ENCODE results near the gene CCDC186. TPM values are rescaled to one million over a fixed set of nuclear protein-coding genes. Genes with fewer than 3 reads are reported as not detected.

CCDC186 gene
- total and polyA plus RNA-seq, 2 of the 8 experiments (the other 6 are each of a cell fraction or from before 2014, with no cell fraction given), result 3.0 to 30.3 TPM

DNA sequence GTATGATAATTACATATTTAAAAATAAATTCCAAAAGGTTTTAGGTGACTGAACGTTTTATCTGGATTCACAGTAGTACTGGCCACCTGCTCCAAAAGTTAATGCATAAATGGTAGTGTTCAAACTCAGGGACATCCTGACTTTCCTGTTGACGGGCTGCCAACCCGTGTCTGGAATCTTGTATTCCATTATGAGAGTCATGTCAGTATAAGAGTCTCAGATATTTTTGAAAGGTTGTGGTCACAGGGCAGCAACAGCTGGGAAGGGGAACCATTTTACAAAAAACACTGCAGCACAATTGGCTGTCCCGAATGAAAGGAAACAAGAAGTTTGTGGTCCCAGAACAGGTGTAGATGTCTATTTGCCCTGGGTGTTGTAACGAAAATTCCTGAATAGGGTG is 8.0 kb upstream of the CCDC186 start:
- H3K9ac ChIP-seq (replicated peaks in 1 of 4; ENCODE audit: extremely low read depth in 1 of 4, low read depth in 3 of 4, low read length in 3 of 4), result no peak overlapping the region
- H3K79me2 ChIP-seq (ENCODE audit: control insufficient read depth in 1 of 2, insufficient read depth in 2 of 2, low read length in 2 of 2), result no peaks in the 10 kb centered on the region
- no peak overlapping the region for H3K4ac ChIP-seq (replicated peaks; ENCODE audit: insufficient read length, low read depth, low read length)
- no peak overlapping the region for H2AFZ ChIP-seq (ENCODE audit: low read length)
- no peak overlapping the region for H3K4me3 ChIP-seq (ENCODE audit: extremely low read depth in 1 of 4, insufficient read depth in 2 of 4, low read depth in 3 of 4, low read length in 4 of 4)
- no peak overlapping the region for H2BK120ac ChIP-seq (replicated peaks; ENCODE audit: low read depth, low read length)
- CTCF ChIA-PET (ENCODE audit: partially characterized antibody), result no interaction called here
- no peak overlapping the region for H3K18ac ChIP-seq (ENCODE audit: extremely low read depth, low read length)
- H4K5ac ChIP-seq (ENCODE audit: insufficient read length, low read depth, low read length), result no peak overlapping the region
- no peak overlapping the region for H3K4me2 ChIP-seq (ENCODE audit: insufficient read depth in 1 of 2, low read depth in 2 of 2, low read length in 2 of 2)
- H3K9me3 ChIP-seq (ENCODE audit: insufficient read depth in 2 of 2, low read depth in 1 of 2, low read length in 1 of 2), result no peaks in the 10 kb centered on the region
- no peak overlapping the region for H3K23ac ChIP-seq (ENCODE audit: insufficient read length)
- H3K23me2 ChIP-seq (ENCODE audit: low read depth, low read length), result no peaks in the 10 kb centered on the region
- H3K27ac ChIP-seq (ENCODE audit: low read depth, low read length), result no peak overlapping the region
- H3K36me3 ChIP-seq (ENCODE audit: control insufficient read depth in 2 of 4, insufficient read depth in 4 of 4, low read length in 3 of 4), result no peaks in the 10 kb centered on the region
- H2AK5ac ChIP-seq (ENCODE audit: low read depth, low read length), result no peak overlapping the region
- H4K8ac ChIP-seq (ENCODE audit: extremely low read depth, insufficient read depth, low read length), result no peak overlapping the region
- POLR2A ChIA-PET (ENCODE audit: partially characterized antibody), result no interaction called here
- H3K79me1 ChIP-seq (ENCODE audit: low read depth, low read length), result no peaks in the 10 kb centered on the region
- peaks cover 0 to 3% (median 0%) of the 10 kb centered on the region in 4 experiments; a peak in 1 of 7 replicates for H3K27me3 ChIP-seq (replicated peaks in 1 of 4; ENCODE audit: control insufficient read depth in 3 of 4, extremely low read depth in 1 of 4, insufficient read depth in 3 of 4, low read length in 3 of 4)
- no peak overlapping the region for H2BK5ac ChIP-seq (ENCODE audit: low read depth, low read length)
- H2BK20ac ChIP-seq (ENCODE audit: low read length), result no peak overlapping the region
- no peak for TF ChIP-seq SP2 (IDR thresholded peaks at IDR 0.05; ENCODE audit: low read length)
- no peak for TF ChIP-seq CEBPB (IDR thresholded peaks at IDR 0.05; ENCODE audit: low read depth, low read length)
- no peak for TF ChIP-seq SAP30 (IDR thresholded peaks at IDR 0.05; ENCODE audit: insufficient read depth, insufficient replicate concordance, low read length)
- TF ChIP-seq RBBP5 (IDR thresholded peaks at IDR 0.05; ENCODE audit: borderline replicate concordance, low read depth, low read length), result no peak
- TF ChIP-seq NRF1 (IDR thresholded peaks at IDR 0.05; ENCODE audit: low read depth, low read length), result no peak
- no peak for TF ChIP-seq SIRT6 (IDR thresholded peaks at IDR 0.05; ENCODE audit: low read length)
- no peak overlapping the region for H3K14ac ChIP-seq (ENCODE audit: insufficient read length)
- no peaks in the 10 kb centered on the region for H4K20me1 ChIP-seq (replicated peaks in 1 of 2; ENCODE audit: control insufficient read depth in 1 of 2, insufficient read depth in 2 of 2, low read length in 2 of 2)
- no peak overlapping the region for H2BK12ac ChIP-seq (ENCODE audit: low read depth, low read length)
- 83% methylated on average over 5 of the region's 5 CpGs; no CpG with 5 or more reads in 1 of the 2 experiments for WGBS, 2 experiments (ENCODE audit: extremely low coverage in 1 of 2, insufficient coverage in 1 of 2, insufficient read length in 1 of 2, insufficient replicate concordance in 2 of 2, low coverage in 1 of 2, low lambda C conversion rate in 2 of 2, missing lambda C conversion rate in 1 of 2)
- FAIRE-seq (no peak), DNase-seq (ENCODE audit: low read depth in 1 of 2, low spot score in 2 of 2) (no peak)
- no peak overlapping the region for H4K91ac ChIP-seq (replicated peaks; ENCODE audit: insufficient read length, low read length)
- no peak overlapping the region for H2BK15ac ChIP-seq (ENCODE audit: low read length)
- H3K56ac ChIP-seq (replicated peaks; ENCODE audit: insufficient read length, low read depth, low read length), result no peak overlapping the region
- peaks cover 0 to 2% (median 0%) of the 10 kb centered on the region in 4 experiments; a peak in 2 of 7 replicates for H3K4me1 ChIP-seq (replicated peaks in 1 of 4; ENCODE audit: control insufficient read depth in 3 of 4, insufficient read depth in 4 of 4, low read length in 3 of 4)
